ENCODE data around the gene KCNRG.

The KCNRG gene

DNA sequence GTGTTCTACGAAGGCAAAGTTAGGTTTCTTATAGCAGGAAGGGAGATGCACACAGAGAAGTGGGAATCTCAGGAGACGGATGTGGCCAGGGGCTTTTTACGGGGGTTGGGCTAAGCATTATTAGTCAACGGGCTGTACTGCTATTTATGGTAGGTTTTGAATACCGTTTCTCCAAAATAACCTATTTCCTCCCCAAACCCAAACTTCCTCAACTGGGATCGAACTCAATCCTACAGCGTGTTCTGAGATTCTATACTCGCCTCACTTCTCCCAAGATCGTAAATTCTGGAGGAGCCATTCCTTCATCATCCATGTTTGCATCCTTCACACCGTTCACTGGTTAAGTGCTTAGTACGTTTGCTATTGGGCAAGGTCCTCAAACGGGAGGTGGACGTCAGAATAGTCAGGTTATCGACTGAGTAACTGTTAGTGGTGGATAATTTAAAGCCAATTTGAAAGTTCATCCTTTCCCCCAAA is 19.6 kb upstream of the KCNRG start:
- H3K4me3 ChIP-seq (ENCODE audit: low read depth, low read length) = peak overlapping the region; percentile 63
- ChIA-PET CTCF (interaction anchor here (1.4 kb wide), 1 partner anchor 19 kb away, joined by 3 read pairs; no protein-coding TSS in a partner anchor), POLR2A (no interaction called here)
- TF ChIP-seq, protein P1, sequence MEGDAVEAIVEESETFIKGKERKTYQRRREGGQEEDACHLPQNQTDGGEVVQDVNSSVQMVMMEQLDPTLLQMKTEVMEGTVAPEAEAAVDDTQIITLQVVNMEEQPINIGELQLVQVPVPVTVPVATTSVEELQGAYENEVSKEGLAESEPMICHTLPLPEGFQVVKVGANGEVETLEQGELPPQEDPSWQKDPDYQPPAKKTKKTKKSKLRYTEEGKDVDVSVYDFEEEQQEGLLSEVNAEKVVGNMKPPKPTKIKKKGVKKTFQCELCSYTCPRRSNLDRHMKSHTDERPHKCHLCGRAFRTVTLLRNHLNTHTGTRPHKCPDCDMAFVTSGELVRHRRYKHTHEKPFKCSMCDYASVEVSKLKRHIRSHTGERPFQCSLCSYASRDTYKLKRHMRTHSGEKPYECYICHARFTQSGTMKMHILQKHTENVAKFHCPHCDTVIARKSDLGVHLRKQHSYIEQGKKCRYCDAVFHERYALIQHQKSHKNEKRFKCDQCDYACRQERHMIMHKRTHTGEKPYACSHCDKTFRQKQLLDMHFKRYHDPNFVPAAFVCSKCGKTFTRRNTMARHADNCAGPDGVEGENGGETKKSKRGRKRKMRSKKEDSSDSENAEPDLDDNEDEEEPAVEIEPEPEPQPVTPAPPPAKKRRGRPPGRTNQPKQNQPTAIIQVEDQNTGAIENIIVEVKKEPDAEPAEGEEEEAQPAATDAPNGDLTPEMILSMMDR (IDR thresholded peaks at IDR 0.05; ENCODE audit: insufficient read depth, low read length, missing control alignments) = no peak
- DNase-seq (ENCODE audit: low read depth, low spot score) = no peak

DNA sequence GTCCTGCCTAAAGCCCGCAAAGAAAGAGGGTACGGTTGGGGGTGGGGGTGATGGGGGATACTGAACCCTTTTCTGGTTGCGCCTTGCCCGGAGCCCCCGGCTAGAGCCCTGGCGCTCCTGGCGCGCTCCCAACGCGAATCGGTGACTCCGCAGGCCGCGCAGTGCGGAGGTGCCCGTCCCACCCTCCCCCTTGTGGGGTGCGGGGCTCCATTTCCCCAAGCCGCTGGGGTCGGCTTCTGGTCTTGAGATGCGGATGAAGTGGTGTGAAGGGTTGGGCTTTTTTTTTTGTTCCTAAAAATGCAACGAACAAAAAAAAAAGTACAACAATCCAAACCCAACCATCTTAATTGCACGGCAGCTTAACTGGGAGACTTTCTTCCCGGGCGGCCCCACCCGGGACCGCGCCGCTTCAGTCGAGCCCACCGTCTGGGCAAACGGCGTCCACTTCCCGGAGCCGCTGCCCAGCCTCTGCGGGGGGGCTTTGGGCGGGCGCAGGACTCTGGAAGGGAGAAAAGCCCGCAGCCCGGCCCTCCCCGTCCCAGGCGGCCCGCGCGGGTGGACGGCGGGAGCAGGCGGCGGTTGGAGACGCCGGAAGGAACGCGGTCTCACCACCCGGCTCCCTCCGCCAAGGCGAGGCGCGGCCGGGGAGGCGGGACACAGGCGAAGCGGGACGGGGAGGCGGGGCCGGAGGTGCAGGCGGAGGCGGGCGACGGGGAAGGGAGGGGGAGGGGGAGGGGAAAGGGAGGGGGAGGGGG is 18.9 kb upstream of the KCNRG start:
- TF ChIP-seq, protein P1 (IDR thresholded peaks at IDR 0.05; ENCODE audit: insufficient read depth, low read length, missing control alignments) = no peak
- H3K4me3 ChIP-seq (ENCODE audit: low read depth, low read length) = peak overlapping the region; percentile 63
- ChIA-PET CTCF (interaction anchor here (0.8 to 4.8 kb wide), 14 partner anchors 10 to 1071 kb away, joined by 3 to 38 read pairs (median 5); partner anchors contain the start of gene KCNRG), POLR2A (interaction anchor here (0.6 to 2.1 kb wide), 6 partner anchors 18 to 803 kb away, joined by 3 to 9 read pairs (median 4); partner anchors contain the start of gene SPRYD7)
- no peak for DNase-seq (ENCODE audit: low read depth, low spot score)

DNA sequence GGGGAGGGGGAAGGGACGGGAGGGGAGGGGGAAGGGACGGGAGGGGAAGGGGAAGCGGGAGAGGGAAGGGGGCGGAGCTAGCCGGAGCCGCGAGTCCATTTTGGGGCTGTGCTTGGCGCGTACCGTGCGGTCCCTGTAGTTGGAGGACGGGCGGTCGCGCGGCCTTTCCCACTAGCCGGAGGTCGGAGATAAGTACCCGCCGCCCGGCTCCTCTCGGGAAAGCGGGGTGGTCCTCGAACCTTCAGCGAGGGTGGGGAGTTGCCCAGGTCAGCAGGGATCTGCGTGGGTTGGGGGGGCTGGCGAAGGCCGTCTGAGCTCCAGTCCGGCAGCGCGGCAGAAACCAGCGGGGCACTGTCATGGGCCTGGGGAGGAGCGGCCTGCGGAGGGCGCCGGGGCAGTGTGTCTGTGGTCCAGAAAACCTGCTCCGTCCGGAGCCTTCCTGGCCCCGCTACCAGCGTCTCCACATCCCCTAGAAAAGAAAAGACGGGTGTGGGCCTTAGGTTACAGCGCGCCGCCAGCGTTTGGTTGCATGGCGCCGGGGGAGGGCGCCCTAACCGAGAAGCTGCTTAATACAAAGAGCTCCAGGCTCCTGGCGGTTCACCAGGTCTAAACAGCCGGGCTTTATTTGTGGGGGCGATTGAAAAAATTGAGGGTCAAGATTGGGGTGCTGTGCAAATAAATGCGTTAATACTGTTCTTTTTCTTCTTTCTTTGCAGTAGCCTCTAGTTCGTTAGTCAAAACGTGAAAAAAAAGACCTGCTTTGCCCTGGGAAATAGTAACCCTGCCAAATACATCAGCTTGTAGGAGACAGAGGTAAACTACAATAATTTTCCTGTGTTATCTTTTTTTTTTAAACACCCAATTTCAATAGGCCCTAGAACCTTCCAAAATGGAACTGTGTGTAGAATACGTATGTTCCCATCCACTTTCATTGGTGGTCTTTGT is 18.0 kb upstream of the KCNRG start, which contains the start of gene TRIM13:
Gene TRIM13 (plus strand): TSS at position 92 of the 945 bp plus-strand sequence. CDS start 14,899 bp downstream, outside the sequence.
- DNase-seq (ENCODE audit: low read depth, low spot score) = peak; percentile 51
- TF ChIP-seq, protein P1 (IDR thresholded peaks at IDR 0.05; ENCODE audit: insufficient read depth, low read length, missing control alignments) = peak; percentile 79
- H3K4me3 ChIP-seq (ENCODE audit: low read depth, low read length) = peak within 1 kb of the TSS; percentile 79
- CTCF ChIA-PET = interaction anchor here (0.6 to 4.8 kb wide), 37 partner anchors 9 to 1070 kb away, joined by 3 to 38 read pairs (median 3); partner anchors contain the start of genes KCNRG, KPNA3 and SPRYD7
- POLR2A ChIA-PET = interaction anchor here (0.6 to 2.1 kb wide), 11 partner anchors 19 to 915 kb away, joined by 3 to 9 read pairs (median 3); partner anchors contain the start of gene SPRYD7

DNA sequence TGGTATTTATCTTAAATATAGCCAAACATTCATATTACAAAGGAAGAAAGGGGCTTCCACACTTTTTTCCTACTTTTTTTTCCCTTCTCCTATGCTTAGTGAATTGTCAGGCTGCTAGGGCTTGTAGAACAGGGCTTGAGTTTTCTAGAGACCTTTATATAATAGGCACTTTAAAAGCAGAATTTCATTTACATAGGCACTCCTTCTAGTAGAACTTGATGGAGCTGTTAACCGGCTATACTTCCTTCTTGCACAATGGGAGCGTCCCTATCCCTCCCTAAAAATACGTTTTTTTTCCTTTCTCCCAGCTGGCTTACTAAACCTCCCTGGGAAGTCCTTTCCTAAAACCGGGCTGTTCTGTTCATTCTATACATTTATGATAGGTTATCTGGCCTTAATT is 17.3 kb upstream of the KCNRG start:
- POLR2A ChIA-PET = interaction anchor here (0.6 to 2.1 kb wide), 6 partner anchors 19 to 914 kb away, joined by 3 to 9 read pairs (median 3); no protein-coding TSS in a partner anchor
- TF ChIP-seq, protein P1 (IDR thresholded peaks at IDR 0.05; ENCODE audit: insufficient read depth, low read length, missing control alignments) = no peak
- DNase-seq (ENCODE audit: low read depth, low spot score) = no peak
- H3K4me3 ChIP-seq (ENCODE audit: low read depth, low read length) = peak overlapping the region; percentile 79
- CTCF ChIA-PET = interaction anchor here (0.6 to 4.8 kb wide), 36 partner anchors 8 to 914 kb away, joined by 3 to 38 read pairs (median 4); partner anchors contain the start of genes KCNRG, KPNA3 and SPRYD7

DNA sequence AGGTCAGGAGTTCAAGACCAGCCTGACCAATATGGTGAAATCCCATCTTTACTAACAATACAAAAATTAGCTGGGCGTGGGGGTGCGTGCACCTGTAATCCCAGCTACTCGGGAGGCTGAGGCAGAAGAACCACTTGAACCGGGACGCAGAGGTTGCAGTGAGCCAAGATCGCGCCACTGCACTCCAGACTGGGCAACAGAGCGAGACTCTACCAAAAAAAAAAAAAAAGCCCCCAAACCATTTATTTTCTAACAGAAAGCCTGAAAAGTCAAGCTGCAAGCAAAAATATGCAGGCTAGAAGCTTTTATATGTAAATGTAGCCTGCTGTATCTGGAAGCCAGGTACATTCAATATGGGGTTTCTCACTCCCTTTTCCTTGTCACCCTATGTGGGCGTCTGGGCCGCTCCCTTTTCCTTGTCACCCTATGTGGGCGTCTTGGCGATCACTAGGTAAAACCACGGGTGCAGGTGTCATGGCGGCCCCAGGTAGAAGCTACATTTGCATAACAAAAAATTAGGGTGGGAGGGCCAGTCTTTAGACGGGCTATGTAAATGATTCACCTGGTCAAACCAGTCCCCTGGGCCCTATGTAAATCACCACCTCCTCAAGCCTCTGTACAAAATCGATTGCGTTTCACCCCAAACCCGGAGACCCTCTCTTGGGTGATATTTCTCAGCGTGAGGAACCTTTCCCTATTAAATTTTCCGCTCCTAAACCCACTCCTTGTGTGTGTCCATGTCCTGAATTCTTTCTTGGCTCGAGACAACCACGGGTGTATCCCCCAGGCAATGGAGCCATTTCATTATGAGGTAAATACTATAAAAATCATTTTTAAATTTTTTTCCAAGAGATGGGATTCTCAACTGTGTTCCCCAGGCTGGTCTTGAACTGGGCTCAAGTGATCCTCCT is 16.3 kb upstream of the KCNRG start:
- DNase-seq (ENCODE audit: low read depth, low spot score) = no peak
- peak overlapping the region; percentile 12 for H3K4me3 ChIP-seq (ENCODE audit: low read depth, low read length)
- ChIA-PET POLR2A (no interaction called here), CTCF (interaction anchor here (0.7 to 4.8 kb wide), 8 partner anchors 7 to 86 kb away, joined by 3 to 38 read pairs (median 13); partner anchors contain the start of gene KCNRG)
- TF ChIP-seq, protein P1 (IDR thresholded peaks at IDR 0.05; ENCODE audit: insufficient read depth, low read length, missing control alignments) = no peak

All from AG04449 (cell line).